IMR-90 (cell line): Measurements from ENCODE around the gene TM4SF20. TPM values are rescaled to one million over a fixed set of nuclear protein-coding genes. Genes with fewer than 3 reads are reported as not detected.

Experiments used
- ATAC-seq: fragments of 200-7000 bp; cut with Tn5 transposase; 2 replicates; pipeline ENCODE4 v1.9.1; 2020; ENCODE audit warnings: low read depth, mild to moderate bottlenecking, moderate library complexity
- BruUV-seq: library from RNA; stranded (reverse); fragments of 400-500 nt; replicated peaks from 2 replicates; lab custom pipeline; 2021; lab: Mats Ljungman, UMichigan
- CTCF ChIA-PET: fragments of 300-600 bp; formaldehyde crosslinking; extraction: SDS; loops from one replicate; lab custom pipeline; 2021; ENCODE audit warnings: antibody characterized with exemption; lab: Yijun Ruan, JAX
- POLR2A ChIA-PET: fragments of 300-600 bp; sonication (Branson Sonifier 250); formaldehyde crosslinking; loops from one replicate; lab custom pipeline; 2022; ENCODE audit warnings: antibody characterized with exemption; ENCODE audit not compliant: unreplicated experiment; lab: Charles Lee
- DNase-seq: peaks from one replicate; pipeline ENCODE4 v3.0.0; 2013
- H2AFZ ChIP-seq: replicated peaks from 2 replicates; pipeline ENCODE3; 2013; ENCODE audit warnings: low read length, mild to moderate bottlenecking; ENCODE audit not compliant: poor library complexity
- H2AK5ac ChIP-seq: 2 replicates; pipeline ENCODE4 v1.6.1; 2013; ENCODE audit warnings: low read depth, low read length, inconsistent platforms
- H2AK9ac ChIP-seq: replicated peaks from 2 replicates; pipeline ENCODE3; 2013; ENCODE audit warnings: mild to moderate bottlenecking, low read depth, low read length, moderate library complexity; ENCODE audit not compliant: poor library complexity
- H2BK120ac ChIP-seq: 2 replicates; pipeline ENCODE4 v1.6.1; 2013; ENCODE audit warnings: low read depth, low read length, inconsistent platforms
- H2BK15ac ChIP-seq: 3 replicates; pipeline ENCODE4 v1.6.1; 2013; ENCODE audit warnings: low read depth, low read length, inconsistent platforms
- H2BK20ac ChIP-seq: 2 replicates; pipeline ENCODE4 v1.6.1; 2013; ENCODE audit warnings: low read depth, mild to moderate bottlenecking, inconsistent platforms, low read length, moderate library complexity
- H2BK5ac ChIP-seq: 2 replicates; pipeline ENCODE4 v1.6.1; 2013; ENCODE audit warnings: mild to moderate bottlenecking, low read depth, low read length, inconsistent platforms; ENCODE audit not compliant: poor library complexity, severe bottlenecking
- H3K14ac ChIP-seq: replicated peaks from 2 replicates; pipeline ENCODE4 v1.6.1; 2013; ENCODE audit warnings: low read depth, low read length, inconsistent platforms
- H3K18ac ChIP-seq: 2 replicates; pipeline ENCODE4 v1.6.1; 2013; ENCODE audit warnings: low read depth, low read length, control low read depth
- H3K23ac ChIP-seq: 2 replicates; pipeline ENCODE4 v1.6.1; 2013; ENCODE audit warnings: low read depth, low read length, inconsistent platforms
- H3K27ac ChIP-seq: 2 replicates; pipeline ENCODE4 v1.5.1; 2013; ENCODE audit warnings: mild to moderate bottlenecking, control low read depth, low read length; ENCODE audit not compliant: insufficient read depth
- H3K27me3 ChIP-seq: 2 replicates; pipeline ENCODE4 v1.6.1; 2013; ENCODE audit warnings: low read length; ENCODE audit not compliant: control insufficient read depth, insufficient read depth
- H3K36me3 ChIP-seq: 2 replicates; pipeline ENCODE4 v1.6.1; 2013; ENCODE audit warnings: low read length, mixed read lengths; ENCODE audit not compliant: control insufficient read depth, insufficient read depth
- H3K4ac ChIP-seq: 2 replicates; pipeline ENCODE4 v1.6.1; 2013; ENCODE audit warnings: low read depth, low read length, inconsistent platforms
- H3K4me1 ChIP-seq: 2 replicates; pipeline ENCODE4 v1.6.1; 2013; ENCODE audit warnings: low read length, mixed read lengths; ENCODE audit not compliant: control insufficient read depth, insufficient read depth
- H3K4me2 ChIP-seq: 2 replicates; pipeline ENCODE4 v1.6.1; 2013; ENCODE audit warnings: low read depth, mild to moderate bottlenecking, control low read depth, low read length, moderate library complexity
- H3K4me3 ChIP-seq: 2 replicates; pipeline ENCODE4 v1.5.1; 2013; ENCODE audit warnings: low read depth, mild to moderate bottlenecking, control low read depth, low read length, moderate library complexity; ENCODE audit not compliant: insufficient read depth
- H3K56ac ChIP-seq: 2 replicates; pipeline ENCODE4 v1.6.1; 2013; ENCODE audit warnings: low read length, inconsistent platforms; ENCODE audit not compliant: insufficient read depth; ENCODE audit errors: extremely low read depth
- H3K79me1 ChIP-seq, 2 experiments: 2 replicates each; pipeline ENCODE4 v1.6.1; 2013; ENCODE audit warnings: low read length in 2 of 2, inconsistent platforms in 1 of 2, low read depth in 1 of 2
- H3K9ac ChIP-seq: 2 replicates; pipeline ENCODE4 v1.6.1; 2013; ENCODE audit warnings: low read depth, low read length, control low read depth
- H3K9me1 ChIP-seq: 2 replicates; pipeline ENCODE4 v1.6.1; 2013; ENCODE audit warnings: low read length, inconsistent platforms; ENCODE audit not compliant: insufficient read depth
- H3K9me3 ChIP-seq: 2 replicates; pipeline ENCODE4 v1.6.1; 2013; ENCODE audit warnings: low read length; ENCODE audit not compliant: control insufficient read depth, insufficient read depth
- H4K20me1 ChIP-seq: 2 replicates; pipeline ENCODE4 v1.6.1; 2013; ENCODE audit warnings: low read length, inconsistent platforms; ENCODE audit not compliant: insufficient read depth
- H4K5ac ChIP-seq: 2 replicates; pipeline ENCODE4 v1.6.1; 2013; ENCODE audit warnings: mild to moderate bottlenecking, low read depth, low read length, control low read depth
- H4K8ac ChIP-seq, 2 experiments: 2 replicates each; pipeline ENCODE4 v1.6.1; 2013; ENCODE audit warnings: low read depth in 2 of 2, low read length in 2 of 2, control low read depth in 1 of 2, inconsistent platforms in 1 of 2
- H4K91ac ChIP-seq: 2 replicates; pipeline ENCODE4 v1.6.1; 2013; ENCODE audit warnings: low read depth, low read length, inconsistent platforms; ENCODE audit not compliant: insufficient read depth
- BHLHE40 ChIP-seq: fragments of 150-350 bp; IDR thresholded peaks from 2 replicates; pipeline ENCODE4 v1.6.1; 2016; ENCODE audit warnings: mild to moderate bottlenecking, low read depth, low read length
- CEBPB ChIP-seq: IDR thresholded peaks from 2 replicates; pipeline ENCODE4 v1.6.1; 2012; ENCODE audit warnings: low read depth, low read length, improper control_type of control experiment
- CHD1 ChIP-seq: IDR thresholded peaks from 2 replicates; pipeline ENCODE4 v1.6.1; 2012; ENCODE audit warnings: low read depth, low read length, improper control_type of control experiment
- CTCF ChIP-seq: conservative IDR thresholded peaks from 2 replicates; pipeline ENCODE4 v1.5.1; 2012; ENCODE audit warnings: mild to moderate bottlenecking, low read depth, low read length, improper control_type of control experiment
- FOS ChIP-seq: fragments of 150-350 bp; IDR thresholded peaks from 2 replicates; pipeline ENCODE4 v1.6.1; 2016; ENCODE audit warnings: low read depth, low read length
- MAFK ChIP-seq: IDR thresholded peaks from 2 replicates; pipeline ENCODE4 v1.6.1; 2012; ENCODE audit warnings: low read depth, low read length, improper control_type of control experiment
- MAZ ChIP-seq: IDR thresholded peaks from 2 replicates; pipeline ENCODE4 v1.6.1; 2012; ENCODE audit warnings: low read depth, mild to moderate bottlenecking, low read length, improper control_type of control experiment, moderate library complexity, borderline replicate concordance
- MXI1 ChIP-seq: IDR thresholded peaks from 2 replicates; pipeline ENCODE4 v1.6.1; 2012; ENCODE audit warnings: low read depth, mild to moderate bottlenecking, low read length, moderate library complexity, borderline replicate concordance
- NFE2L2 ChIP-seq: fragments of 150-350 bp; IDR thresholded peaks from 2 replicates; pipeline ENCODE4 v1.6.1; 2016; ENCODE audit warnings: low read depth, mild to moderate bottlenecking, low read length
- POLR2A ChIP-seq: IDR thresholded peaks from 2 replicates; pipeline ENCODE4 v1.6.1; 2012; ENCODE audit warnings: mild to moderate bottlenecking, low read depth, low read length
- RAD21 ChIP-seq: IDR thresholded peaks from 2 replicates; pipeline ENCODE4 v1.6.1; 2012; ENCODE audit warnings: low read length, improper control_type of control experiment
- RCOR1 ChIP-seq: IDR thresholded peaks from 2 replicates; pipeline ENCODE4 v1.6.1; 2012; ENCODE audit warnings: mild to moderate bottlenecking, low read length, improper control_type of control experiment; ENCODE audit not compliant: insufficient replicate concordance
- RFX5 ChIP-seq: IDR thresholded peaks from 2 replicates; pipeline ENCODE4 v1.8.0; 2012; ENCODE audit warnings: low read depth, mild to moderate bottlenecking, low read length, moderate library complexity
- SMC3 ChIP-seq: fragments of 150-350 bp; IDR thresholded peaks from 2 replicates; pipeline ENCODE4 v1.6.1; 2016; ENCODE audit warnings: low read depth, mild to moderate bottlenecking, antibody characterized with exemption, low read length, moderate library complexity
- WGBS, 2 experiments: methylation state at CpG; one replicate each; pipeline versions ENCODE4 v1.1.5 to v1.1.7; 2013; ENCODE audit warnings: missing lambda C conversion rate in 2 of 2; ENCODE audit not compliant: insufficient read length in 1 of 2; ENCODE audit errors: extremely low coverage in 2 of 2; 5-methylcytosine and 5-hydroxymethylcytosine counted together
- dilution Hi-C: fragments of 300-500 bp; cut with HindIII; formaldehyde crosslinking; loops from one replicate; pipeline ENCODE4 v1.14.3; 2018; ENCODE audit warnings: low sequenced_read_pairs; ENCODE audit not compliant: unreplicated experiment
- in situ Hi-C: fragments of 300-500 bp; cut with MboI; formaldehyde crosslinking; loops from 3 replicates; pipeline ENCODE4 v1.14.3; 2019; ENCODE audit warnings: low sequenced_read_pairs, inconsistent platforms, mixed read lengths
- intact Hi-C: fragments of 100-400 bp; cut with micrococcal nuclease; formaldehyde crosslinking; loops from 2 replicates; pipeline ENCODE4 v1.10.0; 2022
- polyA plus RNA-seq, 3 experiments: library from polyadenylated mRNA; depleted of rRNA; stranded (reverse); fragments of >200 nt; gene quantifications; 2 replicates each; pipeline ENCODE4 v1.2.3, GENCODE V29; 2012; ENCODE audit warnings: low replicate concordance in 1 of 3
- total RNA-seq: library from RNA; depleted of rRNA; stranded (reverse); fragments of >200 nt; gene quantifications from 2 replicates; pipeline ENCODE4 v1.2.3, GENCODE V29; 2012
- TF ChIP-seq, protein P1 (sequence below): fragments of 150-350 bp; IDR thresholded peaks from 2 replicates; pipeline ENCODE4 v1.6.1; 2016; ENCODE audit warnings: low read depth, mild to moderate bottlenecking, low read length, moderate library complexity, borderline replicate concordance

TM4SF20 gene
- total and polyA plus RNA-seq, 2 of the 4 experiments (the other 2 are of a cell fraction): under 0.01 to 0.03 TPM

DNA sequence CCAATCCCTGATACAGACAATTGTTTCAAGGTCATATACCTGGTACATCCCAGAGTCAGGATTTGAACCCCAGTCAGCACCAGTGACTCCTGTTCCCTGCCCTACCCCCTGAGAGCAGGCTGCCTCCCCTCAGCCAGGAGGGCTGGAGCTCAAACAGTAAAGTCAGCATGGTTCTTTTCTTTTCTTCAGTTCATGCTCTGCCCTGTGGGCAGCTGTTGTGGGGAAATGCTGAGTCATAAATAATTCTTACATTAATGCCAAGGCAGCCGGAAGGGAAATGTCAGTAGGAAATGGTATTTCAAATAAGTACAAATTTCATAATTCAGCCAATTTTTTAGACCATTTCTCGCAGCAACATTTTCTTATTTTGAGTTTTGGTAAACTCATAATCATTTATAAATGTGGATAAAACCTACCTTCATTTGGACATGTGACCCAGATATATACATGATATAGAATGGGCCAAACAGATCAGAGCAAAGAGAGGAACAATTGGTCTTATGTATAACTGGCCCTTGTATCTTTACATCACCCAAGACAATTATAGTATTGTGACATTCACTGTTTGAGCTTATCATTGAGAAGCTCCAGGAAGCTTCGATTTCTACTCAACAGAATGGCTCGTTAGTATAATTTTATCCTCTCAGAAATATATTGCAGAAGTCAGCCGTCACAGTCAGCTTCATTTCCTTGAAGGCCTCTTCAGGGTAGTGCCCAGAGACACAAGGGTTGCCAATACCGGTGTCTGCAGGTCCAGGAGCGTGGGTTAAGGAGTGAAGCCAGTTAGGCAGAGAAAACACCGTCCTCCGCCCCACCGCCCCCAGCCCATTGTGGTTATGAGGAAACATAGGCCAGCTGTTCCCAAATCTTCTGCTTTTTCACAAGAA, 36.7 kb upstream of the TM4SF20 start:
- Histone ChIP-seq H4K5ac (peak overlapping the region; percentile 91), H3K56ac (no peak overlapping the region), H3K18ac (peak overlapping the region; percentile 89), H3K23ac (no peak overlapping the region), H4K8ac (peak overlapping the region; percentile 64 to 87; a peak in 3 of 4 replicates), H4K91ac (peak overlapping the region; percentile 62), H3K27me3 (no peaks in the 10 kb centered on the region), H3K4ac (peak overlapping the region; percentile 55), H3K9ac (0 out of 2 replicates have a peak overlapping the region, but pooled peaks have one; percentile 53), H2BK120ac (peak overlapping the region; percentile 75), H2AK9ac (no peak overlapping the region), H3K4me1 (peaks cover 4% of the 10 kb centered on the region), H3K4me2 (no peak overlapping the region), H3K79me1 (no peaks in the 10 kb centered on the region), H4K20me1 (no peaks in the 10 kb centered on the region), H2BK15ac (peak overlapping the region; percentile 79; the same call in 1 of the 3 replicates), H2BK5ac (peak overlapping the region; percentile 62), H2AFZ (peak overlapping the region; percentile 82), H3K27ac (peak overlapping the region; percentile 95), H3K4me3 (no peak overlapping the region), H3K9me3 (no peaks in the 10 kb centered on the region), H3K9me1 (no peaks in the 10 kb centered on the region), H2AK5ac (peak overlapping the region; percentile 86; the same call in 1 of the 2 replicates), H3K14ac (peak overlapping the region; percentile 70), H3K36me3 (no peaks in the 10 kb centered on the region), H2BK20ac (peak overlapping the region; percentile 67)
- ChIA-PET CTCF (interaction anchor here (0.6 to 3.2 kb wide), 6 partner anchors 10 to 420 kb away, joined by 3 to 10 read pairs (median 4); no protein-coding TSS in a partner anchor), POLR2A (no interaction called here)
- in situ Hi-C loops: no loop called here
- dilution Hi-C loops: no loop called here
- BruUV-seq: no TSS peak
- 100% methylated on average over 2 of the region's 10 CpGs; no CpG with 5 or more reads in 1 of the 2 experiments for WGBS, 2 experiments
- intact Hi-C loops: loop anchor here (2.0 kb wide), 1 partner anchor 31 kb away; no protein-coding TSS in a partner anchor
- ATAC-seq: peak; percentile 70
- peak; percentile 69 for DNase-seq
- TF ChIP-seq RCOR1: no peak
- no peak for TF ChIP-seq MAZ
- TF ChIP-seq CEBPB: no peak; the same call in 1 of the 2 replicates
- TF ChIP-seq CHD1: no peak
- no peak for TF ChIP-seq BHLHE40
- TF ChIP-seq MXI1: no peak
- TF ChIP-seq SMC3: no peak
- TF ChIP-seq, protein P1, sequence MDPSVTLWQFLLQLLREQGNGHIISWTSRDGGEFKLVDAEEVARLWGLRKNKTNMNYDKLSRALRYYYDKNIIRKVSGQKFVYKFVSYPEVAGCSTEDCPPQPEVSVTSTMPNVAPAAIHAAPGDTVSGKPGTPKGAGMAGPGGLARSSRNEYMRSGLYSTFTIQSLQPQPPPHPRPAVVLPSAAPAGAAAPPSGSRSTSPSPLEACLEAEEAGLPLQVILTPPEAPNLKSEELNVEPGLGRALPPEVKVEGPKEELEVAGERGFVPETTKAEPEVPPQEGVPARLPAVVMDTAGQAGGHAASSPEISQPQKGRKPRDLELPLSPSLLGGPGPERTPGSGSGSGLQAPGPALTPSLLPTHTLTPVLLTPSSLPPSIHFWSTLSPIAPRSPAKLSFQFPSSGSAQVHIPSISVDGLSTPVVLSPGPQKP: no peak
- peak; percentile 92 for TF ChIP-seq MAFK
- no peak for TF ChIP-seq CTCF
- no peak for TF ChIP-seq POLR2A
- peak; percentile 96 for TF ChIP-seq NFE2L2
- no peak for TF ChIP-seq RFX5
- no peak for TF ChIP-seq RAD21
- TF ChIP-seq FOS: peak; percentile 26; the same call in 1 of the 2 replicates
